Measurements from ENCODE around the gene PPP1R13B. TPM values are rescaled to one million over a fixed set of nuclear protein-coding genes. Genes with fewer than 3 reads are reported as not detected.
"Not testable (repeated sequence)": the region's sequence is repeated elsewhere in the genome, so short reads cannot be mapped to it uniquely, and the experiment has no call there.

Gene PPP1R13B
- total RNA-seq, 2 experiments from 2014 or later = 17.0 to 17.7 TPM

DNA sequence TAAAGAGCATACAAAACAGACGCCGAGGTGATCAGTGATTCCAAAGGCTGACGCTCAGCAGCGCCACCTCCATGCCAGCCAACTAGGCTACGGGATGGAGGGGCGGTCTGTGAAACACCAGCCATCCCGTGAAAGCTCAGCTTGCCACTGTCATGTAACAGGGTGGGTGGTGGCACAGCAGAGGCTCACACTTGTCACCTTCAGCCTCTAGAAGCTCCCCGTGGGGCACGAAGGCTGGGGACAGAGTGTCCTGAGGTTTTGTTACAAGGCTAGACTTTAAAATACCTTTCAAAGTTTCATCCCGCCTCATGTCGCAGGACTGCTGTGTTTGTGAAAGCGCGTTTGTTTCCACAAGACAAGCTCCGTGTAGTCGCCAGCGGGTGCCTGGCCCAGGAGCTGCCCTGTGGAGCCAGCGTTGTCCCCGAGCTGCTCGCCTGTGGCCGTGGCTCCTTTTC, 152.8 kb downstream of the PPP1R13B start:
- Mint-ChIP-seq H3K4me3 (no peak overlapping the region), H3K36me3 (peaks cover 3% of the 10 kb centered on the region), H3K4me1 (no peaks in the 10 kb centered on the region), H3K27me3 (no peaks in the 10 kb centered on the region), H3K27ac (no peak overlapping the region), H3K9me3 (no peaks in the 10 kb centered on the region)
- DNase-seq = peak; percentile 14
- ATAC-seq (ENCODE audit: low read depth) = no peak
- POLR2A ChIA-PET = no interaction called here

DNA sequence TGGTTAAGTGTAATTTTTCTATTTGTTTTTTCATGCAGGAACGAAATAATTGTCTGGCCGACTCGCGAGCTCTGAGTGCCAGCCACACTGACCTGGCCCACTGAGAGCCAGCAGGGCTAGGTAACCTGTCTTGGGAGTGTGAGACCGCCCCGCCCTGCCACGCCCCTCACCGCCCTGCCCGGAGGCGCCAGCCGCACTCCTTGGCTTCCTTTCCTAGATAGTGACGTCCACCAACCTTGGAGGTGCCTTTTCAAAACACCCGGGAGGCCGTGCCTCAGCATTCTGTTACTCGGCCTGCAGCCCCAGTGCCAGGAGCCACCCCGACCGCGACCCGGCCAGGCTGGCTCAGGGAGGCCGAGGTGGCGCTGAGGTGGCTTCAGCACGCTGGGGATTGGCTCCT, 153.9 kb downstream of the PPP1R13B start:
- DNase-seq (peak; percentile 23), ATAC-seq (ENCODE audit: low read depth) (no peak)
- POLR2A ChIA-PET = interaction anchor here (0.7 kb wide), 1 partner anchor 60 kb away, joined by 5 read pairs; no protein-coding TSS in a partner anchor
- H3K36me3 Mint-ChIP-seq = peaks cover 4% of the 10 kb centered on the region
- no peaks in the 10 kb centered on the region for H3K27me3 Mint-ChIP-seq
- no peak overlapping the region for H3K4me3 Mint-ChIP-seq
- H3K9me3 Mint-ChIP-seq = no peaks in the 10 kb centered on the region
- H3K4me1 Mint-ChIP-seq = no peaks in the 10 kb centered on the region
- H3K27ac Mint-ChIP-seq = no peak overlapping the region

DNA sequence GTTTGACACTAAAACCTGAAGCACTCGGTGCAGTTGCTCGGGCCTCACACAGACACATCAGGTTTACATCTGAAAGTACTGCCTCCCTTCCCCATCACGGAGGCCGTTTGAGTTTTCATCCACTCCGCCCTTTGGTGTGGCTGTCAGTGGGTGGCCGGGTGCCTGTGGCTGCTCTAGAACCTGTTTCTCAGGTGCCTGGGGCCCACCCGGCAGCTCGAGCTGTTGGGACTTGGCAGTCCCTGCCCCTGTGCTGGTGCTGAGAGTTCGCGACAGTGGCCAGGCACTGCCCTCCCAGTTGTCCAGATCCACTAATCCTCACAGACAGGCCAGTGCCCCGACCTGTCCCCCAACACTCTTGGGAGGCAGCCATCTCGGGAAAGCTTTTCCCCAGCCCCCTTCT, 154.5 kb downstream of the PPP1R13B start:
- Mint-ChIP-seq H3K27me3 (no peaks in the 10 kb centered on the region), H3K36me3 (peaks cover 5% of the 10 kb centered on the region), H3K9me3 (no peaks in the 10 kb centered on the region), H3K4me3 (no peak overlapping the region), H3K4me1 (no peaks in the 10 kb centered on the region), H3K27ac (no peak overlapping the region)
- peak; percentile 20 for DNase-seq
- ATAC-seq (ENCODE audit: low read depth) = no peak
- POLR2A ChIA-PET = no interaction called here

DNA sequence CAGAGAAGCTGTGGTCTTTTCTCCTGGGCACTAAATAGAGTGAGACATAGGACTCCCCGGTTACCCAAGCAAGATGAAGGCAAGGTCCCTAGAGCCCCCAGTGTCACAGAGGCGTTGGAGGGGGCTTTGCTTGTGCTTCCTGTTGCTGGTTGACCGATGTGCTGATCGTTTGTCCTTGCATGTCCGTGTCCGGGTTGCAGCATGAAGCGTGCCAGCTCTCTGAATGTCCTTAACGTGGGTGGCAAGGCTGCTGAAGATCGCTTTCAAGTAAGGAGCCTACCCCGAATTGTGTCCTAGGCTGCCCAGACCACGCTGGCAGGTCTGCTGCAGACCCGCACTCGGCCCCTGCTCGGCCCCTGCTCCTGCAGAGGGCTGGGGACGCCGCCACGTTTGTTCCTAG, 155.2 kb downstream of the PPP1R13B start:
- ATAC-seq (ENCODE audit: low read depth) (no peak), DNase-seq (peak; percentile 21)
- H3K27ac Mint-ChIP-seq = no peak overlapping the region
- no peaks in the 10 kb centered on the region for H3K4me1 Mint-ChIP-seq
- H3K36me3 Mint-ChIP-seq = peaks cover 3% of the 10 kb centered on the region
- H3K4me3 Mint-ChIP-seq = no peak overlapping the region
- no peaks in the 10 kb centered on the region for H3K27me3 Mint-ChIP-seq
- POLR2A ChIA-PET = no interaction called here
- H3K9me3 Mint-ChIP-seq = no peaks in the 10 kb centered on the region

DNA sequence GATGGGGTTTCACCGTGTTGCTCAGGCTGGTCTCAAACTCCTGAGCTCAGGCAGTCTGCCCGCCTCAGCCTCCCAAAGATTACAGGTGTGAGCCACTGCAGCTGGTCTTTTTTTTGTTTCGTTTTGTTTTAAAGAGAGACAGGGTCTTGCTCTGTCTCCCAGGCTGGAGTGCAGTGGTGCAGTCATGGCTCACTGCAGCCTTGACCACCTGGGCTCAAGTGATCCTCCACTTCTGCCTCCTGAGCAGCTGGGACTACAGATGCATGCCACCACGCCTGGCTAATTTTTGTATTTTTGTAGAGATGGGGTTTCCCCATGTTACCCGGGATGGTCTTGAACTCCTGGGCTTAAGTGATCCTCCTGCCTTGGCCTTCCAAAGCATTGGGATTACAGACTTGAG, 155.7 kb downstream of the PPP1R13B start:
- H3K27ac Mint-ChIP-seq, H3K36me3 Mint-ChIP-seq: not testable (repeated sequence)

DNA sequence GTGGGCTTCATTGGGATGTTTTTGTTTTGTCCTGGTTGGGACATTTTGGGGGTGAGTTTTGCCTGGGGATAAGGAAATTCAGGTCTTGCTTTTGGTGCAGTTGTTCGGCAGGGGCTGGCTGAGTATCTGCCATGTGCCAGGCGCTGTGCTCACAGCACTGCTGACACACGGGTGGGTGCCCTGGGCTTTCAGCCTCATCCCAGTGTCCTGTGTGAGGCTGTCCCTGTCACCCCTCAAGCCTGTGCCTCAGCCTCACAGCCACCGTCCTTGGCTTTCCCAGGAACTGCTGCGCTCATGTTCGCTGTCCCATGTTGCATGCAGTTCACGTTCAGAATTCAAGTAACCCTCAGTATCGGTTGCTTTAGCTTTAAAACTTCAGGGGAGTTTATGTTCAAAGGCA, 157.0 kb downstream of the PPP1R13B start:
- H3K9me3 Mint-ChIP-seq = no peaks in the 10 kb centered on the region
- no peaks in the 10 kb centered on the region for H3K4me1 Mint-ChIP-seq
- H3K27ac Mint-ChIP-seq = peak overlapping the region; percentile 11
- ATAC-seq (ENCODE audit: low read depth) (no peak), DNase-seq (peak; percentile 19)
- H3K4me3 Mint-ChIP-seq = no peak overlapping the region
- POLR2A ChIA-PET = interaction anchor here (2.2 kb wide), 1 partner anchor 357 kb away, joined by 4 read pairs; the partner anchor contains the start of gene EIF5
- H3K36me3 Mint-ChIP-seq = peaks cover 2% of the 10 kb centered on the region
- H3K27me3 Mint-ChIP-seq = no peaks in the 10 kb centered on the region

More for the DNA sequence above, 155.7 kb downstream of the PPP1R13B start:
- H3K4me3 Mint-ChIP-seq; H3K9me3 Mint-ChIP-seq; H3K4me1 Mint-ChIP-seq; ATAC-seq (ENCODE audit: low read depth); H3K27me3 Mint-ChIP-seq: not testable (repeated sequence)
- DNase-seq = peak; percentile 3
- POLR2A ChIA-PET = interaction anchor here (0.7 kb wide), 1 partner anchor 56 kb away, joined by 4 read pairs; no protein-coding TSS in a partner anchor

DNA sequence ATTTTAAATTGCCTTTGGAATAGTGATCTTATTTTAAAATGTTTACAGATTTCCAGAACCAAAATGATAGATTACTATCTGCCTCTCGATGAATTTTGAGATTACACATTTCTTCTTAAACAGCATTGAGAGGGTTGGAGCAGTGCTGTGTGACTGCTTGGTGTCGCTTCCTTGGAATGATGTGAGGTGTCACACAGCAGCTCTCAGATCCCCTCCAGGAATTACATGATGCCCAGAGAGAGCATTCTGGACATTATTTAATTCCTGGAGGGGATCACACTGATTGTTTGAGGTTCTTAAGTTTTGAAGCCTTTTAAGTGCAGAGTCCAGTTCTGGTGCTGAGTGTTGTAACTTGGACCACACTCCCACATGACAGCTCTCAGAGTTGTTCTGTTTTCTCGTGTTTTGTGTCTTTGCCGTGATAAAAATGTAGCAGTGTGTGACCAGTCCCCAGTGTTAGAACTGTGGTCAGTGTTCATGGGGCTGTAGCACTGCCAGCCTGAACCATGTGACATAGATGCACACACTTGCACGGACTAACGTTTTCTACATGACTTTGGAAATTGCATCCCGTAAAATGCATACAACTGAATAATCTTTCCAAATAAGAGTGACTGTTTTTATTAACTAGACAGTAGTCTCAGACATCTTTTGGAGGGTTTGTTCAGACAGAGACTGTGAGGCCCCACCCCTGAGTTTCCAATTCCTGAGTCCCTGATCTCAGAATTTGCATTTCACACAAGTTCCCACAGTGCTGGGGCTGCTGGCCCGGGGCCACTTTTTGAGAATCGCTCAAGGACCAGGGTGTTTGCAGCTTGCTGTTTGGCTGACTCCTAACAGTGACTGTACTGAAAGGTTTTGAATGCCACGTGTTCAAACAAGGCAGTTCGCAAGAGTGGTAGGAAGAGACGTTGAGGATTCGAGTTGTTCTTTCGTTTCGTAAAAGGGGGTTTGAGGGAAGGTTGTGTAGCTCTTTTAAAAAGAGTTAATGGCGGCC, 158.2 kb downstream of the PPP1R13B start:
- peak overlapping the region; percentile 1 for H3K27ac Mint-ChIP-seq
- POLR2A ChIA-PET = interaction anchor here (2.2 kb wide), 1 partner anchor 355 kb away, joined by 4 read pairs; the partner anchor contains the start of gene EIF5
- no peak for ATAC-seq (ENCODE audit: low read depth)
- H3K9me3 Mint-ChIP-seq = no peaks in the 10 kb centered on the region
- no peak overlapping the region for H3K4me3 Mint-ChIP-seq
- no peaks in the 10 kb centered on the region for H3K4me1 Mint-ChIP-seq
- no peak for DNase-seq
- no peaks in the 10 kb centered on the region for H3K27me3 Mint-ChIP-seq
- H3K36me3 Mint-ChIP-seq = peaks cover 2% of the 10 kb centered on the region

DNA sequence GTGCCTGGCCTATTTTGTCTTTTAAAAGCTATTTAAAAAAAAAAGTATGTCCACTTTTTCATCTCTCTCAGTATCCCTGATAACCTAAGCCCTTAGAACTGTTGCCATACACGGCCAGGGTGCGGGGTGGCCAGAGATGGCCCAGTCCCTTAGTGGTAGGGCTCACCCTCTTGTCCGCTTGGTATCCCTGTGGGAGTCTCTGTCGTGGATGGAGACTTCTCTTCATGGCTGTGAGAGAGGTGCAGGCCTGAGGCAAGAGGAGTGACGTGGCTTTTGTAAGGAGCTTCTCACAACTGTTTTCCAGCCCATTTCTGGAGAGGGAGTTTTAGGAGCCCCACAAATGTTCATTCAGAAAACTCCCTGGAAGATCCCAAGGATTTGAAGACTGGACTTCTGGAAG, 158.9 kb downstream of the PPP1R13B start:
- DNase-seq (no peak), ATAC-seq (ENCODE audit: low read depth) (no peak)
- H3K27ac Mint-ChIP-seq = no peak overlapping the region
- no peak overlapping the region for H3K4me3 Mint-ChIP-seq
- no peaks in the 10 kb centered on the region for H3K4me1 Mint-ChIP-seq
- H3K9me3 Mint-ChIP-seq = no peaks in the 10 kb centered on the region
- POLR2A ChIA-PET = interaction anchor here (2.2 kb wide), 1 partner anchor 355 kb away, joined by 4 read pairs; the partner anchor contains the start of gene EIF5
- no peaks in the 10 kb centered on the region for H3K27me3 Mint-ChIP-seq
- peaks cover 2% of the 10 kb centered on the region for H3K36me3 Mint-ChIP-seq

DNA sequence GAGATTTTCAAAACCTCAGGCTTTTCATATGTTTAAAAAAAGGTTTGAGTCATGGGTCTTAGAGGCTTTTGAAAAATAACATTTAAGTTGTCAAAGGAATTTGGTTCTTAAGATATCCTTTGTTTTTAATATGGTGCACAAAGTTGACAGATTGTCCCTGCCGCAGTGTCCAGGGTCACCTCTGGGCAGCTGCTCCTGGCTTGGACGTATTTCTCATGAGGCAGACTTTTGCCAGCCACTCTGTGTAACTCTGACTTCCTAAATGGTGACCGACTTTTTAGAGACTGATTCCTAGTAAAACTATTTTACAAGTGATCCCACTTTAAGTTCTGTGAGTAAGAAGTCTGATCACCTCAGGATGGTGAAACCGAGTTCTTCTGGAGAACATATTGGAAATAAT, 159.7 kb downstream of the PPP1R13B start:
- Mint-ChIP-seq H3K27me3 (no peaks in the 10 kb centered on the region), H3K36me3 (peaks cover 4% of the 10 kb centered on the region), H3K4me3 (no peak overlapping the region), H3K27ac (no peak overlapping the region), H3K4me1 (no peaks in the 10 kb centered on the region), H3K9me3 (no peaks in the 10 kb centered on the region)
- no peak for ATAC-seq (ENCODE audit: low read depth)
- POLR2A ChIA-PET = no interaction called here
- DNase-seq = no peak

DNA sequence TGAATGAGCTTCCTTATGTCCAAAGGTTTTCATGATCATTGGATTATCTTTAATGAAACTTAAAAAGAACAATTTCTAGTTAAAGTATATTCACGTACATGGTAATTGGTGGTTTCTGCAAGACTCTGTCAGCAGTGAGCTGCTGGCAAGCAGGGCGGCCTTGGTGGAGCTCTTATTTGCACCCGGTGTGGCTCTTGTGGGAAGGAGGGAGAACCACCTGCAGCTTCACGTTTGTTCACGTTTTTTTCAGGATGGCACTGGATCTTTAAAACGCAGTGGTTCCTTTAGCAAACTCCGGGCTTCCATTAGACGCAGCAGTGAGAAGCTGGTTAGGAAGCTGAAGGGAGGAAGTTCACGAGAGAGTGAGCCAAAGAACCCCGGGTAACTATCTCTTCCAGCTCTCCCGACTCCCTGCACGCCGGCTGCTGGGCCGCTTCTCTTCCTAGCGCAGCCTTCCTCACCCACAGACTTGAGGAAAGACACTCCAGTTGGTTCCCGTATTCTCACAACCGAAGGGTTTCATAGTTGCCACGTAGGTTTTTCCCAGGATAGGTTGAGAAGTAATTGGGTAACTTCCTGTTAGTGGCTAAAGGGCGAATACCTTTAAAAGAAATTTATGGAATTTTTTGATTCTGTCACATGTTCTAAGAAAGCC, 160.4 kb downstream of the PPP1R13B start:
- peaks cover 4% of the 10 kb centered on the region for H3K36me3 Mint-ChIP-seq
- POLR2A ChIA-PET = no interaction called here
- no peaks in the 10 kb centered on the region for H3K27me3 Mint-ChIP-seq
- DNase-seq (no peak), ATAC-seq (ENCODE audit: low read depth) (no peak)
- H3K4me3 Mint-ChIP-seq = no peak overlapping the region
- H3K27ac Mint-ChIP-seq = no peak overlapping the region
- no peaks in the 10 kb centered on the region for H3K4me1 Mint-ChIP-seq
- H3K9me3 Mint-ChIP-seq = no peaks in the 10 kb centered on the region

DNA sequence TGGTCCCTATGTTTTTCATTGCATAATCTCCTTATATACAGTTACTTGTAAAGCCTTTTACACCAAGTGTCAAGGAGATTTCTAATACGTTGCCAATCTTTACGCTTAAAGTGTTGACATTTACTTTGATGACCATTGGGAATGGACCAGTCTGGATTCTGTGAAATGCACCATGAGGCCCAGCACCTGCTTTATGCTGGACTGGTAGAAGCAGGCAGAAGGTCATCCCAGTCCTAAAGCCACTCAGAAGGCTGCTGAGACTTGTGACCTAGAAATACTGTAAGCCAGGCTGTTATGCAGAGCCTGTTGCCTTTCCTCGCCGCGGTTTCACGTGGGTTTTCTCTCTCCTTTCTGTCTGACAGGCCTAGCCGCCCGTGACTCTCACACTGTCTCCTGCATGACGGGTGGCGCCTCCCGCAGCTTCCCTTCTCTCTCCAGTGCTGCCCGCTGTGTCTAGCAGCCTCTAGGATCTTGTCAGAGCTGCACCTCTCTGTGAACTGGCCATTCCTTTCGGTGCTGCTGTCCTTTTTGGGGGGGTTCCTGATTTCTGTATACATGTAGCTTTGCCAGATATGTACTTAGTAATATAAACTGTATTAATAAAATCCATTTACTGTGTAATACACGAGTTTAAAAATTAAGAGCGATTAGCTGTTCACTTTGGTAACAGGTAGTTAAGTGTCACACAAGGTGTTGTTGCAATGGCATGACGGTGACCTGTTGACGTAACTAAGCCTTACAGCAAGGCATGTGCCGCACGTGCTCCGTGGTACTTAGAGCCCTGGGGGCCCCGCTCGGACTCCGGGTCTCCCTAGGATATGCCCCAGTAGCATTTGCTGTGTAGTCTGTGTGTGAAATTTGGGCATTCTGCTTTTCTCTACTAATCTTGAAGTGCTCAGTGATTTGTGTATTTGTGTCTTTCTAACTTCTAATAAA, 161.8 kb downstream of the PPP1R13B start:
- Mint-ChIP-seq H3K4me3 (no peak overlapping the region), H3K27ac (no peak overlapping the region), H3K9me3 (no peaks in the 10 kb centered on the region), H3K27me3 (no peaks in the 10 kb centered on the region), H3K36me3 (peaks cover 7% of the 10 kb centered on the region), H3K4me1 (no peaks in the 10 kb centered on the region)
- POLR2A ChIA-PET = no interaction called here
- no peak for DNase-seq
- ATAC-seq (ENCODE audit: low read depth) = no peak

DNA sequence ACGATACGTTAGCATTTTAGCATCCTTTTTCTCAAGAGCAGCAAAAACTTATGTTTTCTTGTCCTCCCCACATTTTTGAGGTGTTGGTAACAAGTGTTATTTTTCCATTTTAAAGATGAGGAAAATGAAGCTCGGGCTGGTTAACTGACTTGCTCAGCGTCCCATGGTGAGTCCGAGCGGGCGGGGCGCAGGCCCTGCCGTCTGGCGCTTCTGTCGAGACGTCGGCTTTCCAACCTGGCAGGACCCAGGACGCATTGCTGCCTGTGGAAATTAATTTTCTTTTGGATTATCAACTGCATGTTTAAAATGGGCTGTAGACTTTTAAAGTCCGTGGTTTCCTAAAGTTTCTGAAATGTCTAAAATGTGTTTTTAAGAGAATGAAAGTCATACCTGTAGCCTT, 162.5 kb downstream of the PPP1R13B start:
- ATAC-seq (ENCODE audit: low read depth) = no peak
- H3K27me3 Mint-ChIP-seq = no peaks in the 10 kb centered on the region
- H3K4me1 Mint-ChIP-seq = no peaks in the 10 kb centered on the region
- peaks cover 8% of the 10 kb centered on the region for H3K36me3 Mint-ChIP-seq
- no peaks in the 10 kb centered on the region for H3K9me3 Mint-ChIP-seq
- H3K27ac Mint-ChIP-seq = no peak overlapping the region
- H3K4me3 Mint-ChIP-seq = no peak overlapping the region
- DNase-seq = no peak
- POLR2A ChIA-PET = no interaction called here

DNA sequence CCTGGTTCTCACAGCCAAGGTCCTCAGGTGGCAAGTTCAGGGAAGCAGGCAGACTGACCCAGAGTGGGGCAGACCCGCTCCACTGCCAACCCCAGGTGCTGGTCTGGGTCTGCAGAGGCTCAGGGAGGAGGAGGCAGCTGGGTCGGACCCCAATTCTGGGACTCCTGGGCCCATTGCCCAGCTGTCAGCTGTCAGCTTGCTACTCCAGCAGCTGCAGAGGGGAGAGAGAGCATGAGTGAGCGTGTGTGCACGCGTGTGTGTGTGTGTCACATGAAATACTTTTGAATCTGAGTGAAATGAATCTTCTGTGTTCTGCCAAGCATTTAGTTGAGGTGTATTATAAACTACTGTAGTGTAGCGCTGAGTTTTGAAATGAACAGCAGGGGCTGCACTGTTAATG, 162.9 kb downstream of the PPP1R13B start:
- no peaks in the 10 kb centered on the region for H3K27me3 Mint-ChIP-seq
- H3K4me3 Mint-ChIP-seq = no peak overlapping the region
- no peak overlapping the region for H3K27ac Mint-ChIP-seq
- POLR2A ChIA-PET = no interaction called here
- no peaks in the 10 kb centered on the region for H3K4me1 Mint-ChIP-seq
- H3K36me3 Mint-ChIP-seq = peaks cover 12% of the 10 kb centered on the region
- no peaks in the 10 kb centered on the region for H3K9me3 Mint-ChIP-seq
- no peak for DNase-seq
- ATAC-seq (ENCODE audit: low read depth) = no peak
